Osteocyte (in vitro differentiated cells): ENCODE measurements around the gene RNF5. TPM values are rescaled to one million over a fixed set of nuclear protein-coding genes. Genes with fewer than 3 reads are reported as not detected.

Source experiments
- DNase-seq: peaks from one replicate; pipeline ENCODE4 v3.0.0; 2021; ENCODE audit warnings: mixed read lengths; ENCODE audit not compliant: unreplicated experiment; ENCODE audit errors: extremely low spot score
- H3K27ac Mint-ChIP-seq: one replicate; pipeline ENCODE4 v1.8.0; 2021; ENCODE audit warnings: mild to moderate bottlenecking, mixed read lengths; ENCODE audit not compliant: unreplicated experiment
- H3K27me3 Mint-ChIP-seq: one replicate; pipeline ENCODE4 v1.8.0; 2021; ENCODE audit warnings: mixed read lengths; ENCODE audit not compliant: unreplicated experiment
- H3K36me3 Mint-ChIP-seq: one replicate; pipeline ENCODE4 v1.8.0; 2021; ENCODE audit warnings: mixed read lengths; ENCODE audit not compliant: unreplicated experiment
- H3K4me1 Mint-ChIP-seq: one replicate; pipeline ENCODE4 v1.8.0; 2021; ENCODE audit warnings: mixed read lengths; ENCODE audit not compliant: unreplicated experiment
- H3K4me3 Mint-ChIP-seq: one replicate; pipeline ENCODE4 v1.8.0; 2021; ENCODE audit warnings: mild to moderate bottlenecking, moderate library complexity, mixed read lengths; ENCODE audit not compliant: unreplicated experiment
- H3K9me3 Mint-ChIP-seq: one replicate; pipeline ENCODE4 v1.8.0; 2021; ENCODE audit warnings: mixed read lengths; ENCODE audit not compliant: unreplicated experiment
- CTCF ChIP-seq: fragments of 200-600 bp; sonication (generic); IDR thresholded peaks from 2 replicates; pipeline ENCODE4 v1.5.0; 2021; ENCODE audit warnings: antibody characterized with exemption, mild to moderate bottlenecking, moderate library complexity
- total RNA-seq: library from RNA; stranded (reverse); gene quantifications from 2 replicates; pipeline ENCODE4 v1.2.1, GENCODE V29; 2021

RNF5 gene
- total RNA-seq, 1 donor from 2014 or later, result 51.6 TPM

DNA sequence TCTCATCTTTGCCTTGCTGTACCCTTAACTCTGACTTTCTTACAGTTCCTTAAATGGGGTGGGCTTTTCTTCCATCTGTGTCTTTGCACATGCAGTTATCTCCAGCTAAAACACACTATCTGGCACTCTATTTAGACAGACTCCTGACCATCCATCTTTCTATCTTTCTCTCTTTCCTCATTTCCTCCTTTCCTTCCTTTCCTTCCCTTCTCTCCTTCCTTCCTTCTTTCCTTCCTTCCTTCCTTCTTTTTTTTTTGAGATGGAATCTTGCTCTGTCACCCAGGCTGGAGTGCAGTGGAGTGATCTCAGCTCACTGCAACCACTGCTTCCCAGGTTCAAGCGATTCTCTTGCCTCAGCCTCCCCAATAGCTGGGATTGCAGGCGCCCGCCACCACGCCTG, 37.4 kb downstream of the RNF5 start:
- H3K27me3 Mint-ChIP-seq, result peaks cover 28% of the 10 kb centered on the region
- H3K36me3 Mint-ChIP-seq, result no peaks in the 10 kb centered on the region
- H3K4me3 Mint-ChIP-seq, result no peak overlapping the region
- H3K27ac Mint-ChIP-seq, result no peak overlapping the region
- no peaks in the 10 kb centered on the region for H3K4me1 Mint-ChIP-seq
- TF ChIP-seq CTCF, result no peak
- H3K9me3 Mint-ChIP-seq, result no peaks in the 10 kb centered on the region
- DNase-seq, result no peak

DNA sequence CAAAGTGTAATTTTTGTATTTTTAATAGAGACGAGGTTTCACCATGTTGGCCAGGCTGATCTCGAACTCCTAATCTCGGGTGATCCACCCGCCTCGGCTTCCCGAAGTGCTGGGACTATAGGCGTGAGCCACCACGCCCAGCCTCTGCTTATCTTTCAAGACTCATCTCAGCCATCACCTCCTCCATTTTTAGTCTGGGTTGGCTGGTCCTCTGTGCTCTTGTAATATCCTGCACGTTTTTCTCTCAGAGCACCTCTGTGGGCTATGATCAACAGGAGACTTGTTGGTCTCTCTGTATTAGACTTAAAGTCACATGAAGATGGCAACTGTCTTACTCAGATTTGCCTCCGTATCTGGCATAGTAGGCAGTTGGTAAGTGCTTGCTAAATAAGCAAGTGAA, 38.1 kb downstream of the RNF5 start:
- Mint-ChIP-seq H3K27ac (no peak overlapping the region), H3K36me3 (no peaks in the 10 kb centered on the region), H3K27me3 (peaks cover 28% of the 10 kb centered on the region), H3K9me3 (no peaks in the 10 kb centered on the region), H3K4me3 (no peak overlapping the region), H3K4me1 (no peaks in the 10 kb centered on the region)
- DNase-seq, result no peak
- no peak for TF ChIP-seq CTCF

GRCh38 chr6:32216998-32217397, 38.8 kb downstream of the RNF5 start:
- no peak for DNase-seq
- H3K4me1 Mint-ChIP-seq, result no peaks in the 10 kb centered on the region
- H3K4me3 Mint-ChIP-seq, result no peak overlapping the region
- no peaks in the 10 kb centered on the region for H3K36me3 Mint-ChIP-seq
- H3K27me3 Mint-ChIP-seq, result peaks cover 28% of the 10 kb centered on the region
- no peak for TF ChIP-seq CTCF
- H3K9me3 Mint-ChIP-seq, result no peaks in the 10 kb centered on the region
- H3K27ac Mint-ChIP-seq, result no peak overlapping the region

DNA sequence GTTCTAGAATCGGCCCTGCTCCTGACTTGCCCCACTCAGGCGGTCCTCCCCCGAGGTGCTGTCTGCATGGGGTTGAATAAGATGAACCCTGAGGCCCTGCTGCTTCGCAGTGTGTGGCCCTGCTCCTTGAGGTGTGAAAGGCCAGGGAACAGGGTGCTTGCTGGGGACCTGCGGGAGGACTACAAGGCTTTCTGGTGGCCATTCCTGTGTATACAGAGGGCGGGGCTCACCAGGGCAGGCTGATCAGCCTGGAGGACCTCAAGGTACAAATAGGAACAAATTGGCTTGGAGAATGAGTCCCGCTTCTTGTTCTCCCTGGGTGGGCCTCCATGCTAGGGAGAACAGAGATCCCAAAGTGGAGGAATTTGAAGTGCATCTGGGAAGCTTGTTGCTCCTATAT, 40.0 kb downstream of the RNF5 start:
- no peak overlapping the region for H3K4me3 Mint-ChIP-seq
- no peaks in the 10 kb centered on the region for H3K4me1 Mint-ChIP-seq
- peaks cover 28% of the 10 kb centered on the region for H3K27me3 Mint-ChIP-seq
- TF ChIP-seq CTCF, result no peak
- DNase-seq, result no peak
- no peaks in the 10 kb centered on the region for H3K36me3 Mint-ChIP-seq
- no peaks in the 10 kb centered on the region for H3K9me3 Mint-ChIP-seq
- H3K27ac Mint-ChIP-seq, result no peak overlapping the region

- no peak for DNase-seq
- Mint-ChIP-seq H3K27me3 (peaks cover 26% of the 10 kb centered on the region), H3K36me3 (no peaks in the 10 kb centered on the region), H3K9me3 (no peaks in the 10 kb centered on the region), H3K4me1 (no peaks in the 10 kb centered on the region), H3K27ac (no peak overlapping the region), H3K4me3 (no peak overlapping the region)
- TF ChIP-seq CTCF, result no peak
Observed at GRCh38 chr6:32220021-32220420, 41.8 kb downstream of the RNF5 start.
